B cell (primary cell): ENCODE measurements around the gene RBMS3. TPM values are rescaled to one million over a fixed set of nuclear protein-coding genes. Genes with fewer than 3 reads are reported as not detected.

ENCODE experiments used
- ATAC-seq: fragments of 200-7000 bp; cut with Tn5 transposase; one replicate; pipeline ENCODE4 v1.10.0; 2021; ENCODE audit warnings: low read depth, mild to moderate bottlenecking, moderate number of reproducible peaks, moderate library complexity
- CTCF ChIA-PET: fragments of 350-600 bp; sonication (Branson Sonifier 250); formaldehyde crosslinking; loops from one replicate; lab custom pipeline; 2021; ENCODE audit warnings: antibody characterized with exemption, inconsistent platforms; lab: Charles Lee
- POLR2A ChIA-PET: fragments of 350-600 bp; sonication (Branson Sonifier 250); formaldehyde crosslinking; loops from one replicate; lab custom pipeline; 2021; ENCODE audit warnings: antibody characterized with exemption; lab: Charles Lee
- DNase-seq: peaks from one replicate; pipeline ENCODE4 v3.0.0; 2013
- H2AFZ ChIP-seq: 2 replicates; pipeline ENCODE4 v1.6.1; 2012; ENCODE audit warnings: mild to moderate bottlenecking, low read depth, low read length; ENCODE audit not compliant: insufficient read depth, poor library complexity, severe bottlenecking
- H3K27ac ChIP-seq, 2 donors: 1 replicate in 1 of 2; 2 replicates in 1 of 2; pipeline ENCODE4 v1.5.1; 2012 to 2013; ENCODE audit warnings: low read length in 2 of 2, mild to moderate bottlenecking in 2 of 2, moderate library complexity in 1 of 2
- H3K27me3 ChIP-seq, 4 experiments: fragments of 200-600 bp in 1 of 4; sonication (generic) in 1 of 4; replicated peaks in 1 of 4; 1 replicate in 2 of 4; 2 replicates in 2 of 4; pipeline versions ENCODE4 v1.6.1 to v1.7.0; 2013 to 2016; ENCODE audit warnings: low read length in 3 of 4, mild to moderate bottlenecking in 2 of 4, mixed read lengths in 1 of 4, moderate library complexity in 1 of 4; ENCODE audit not compliant: insufficient read depth in 4 of 4, control insufficient read depth in 3 of 4; ENCODE audit errors: control extremely low read depth in 1 of 4
- H3K36me3 ChIP-seq, 2 experiments: replicated peaks in 1 of 2; 1 replicate in 1 of 2; 2 replicates in 1 of 2; pipeline versions ENCODE4 v1.6.1 to v1.7.1; 2013; ENCODE audit warnings: low read length in 1 of 2; ENCODE audit not compliant: insufficient read depth in 2 of 2, control insufficient read depth in 1 of 2; ENCODE audit errors: control extremely low read depth in 1 of 2, extremely low read depth in 1 of 2
- H3K4me1 ChIP-seq, 2 donors: fragments of 200-600 bp in 1 of 2; sonication (generic) in 1 of 2; 1 replicate in 1 of 2; 2 replicates in 1 of 2; pipeline versions ENCODE4 v1.5.1 to v1.6.1; 2013 to 2017; ENCODE audit warnings: low read length in 2 of 2; ENCODE audit not compliant: control insufficient read depth in 2 of 2, insufficient read depth in 2 of 2
- H3K4me2 ChIP-seq: replicated peaks from 2 replicates; pipeline ENCODE3; 2012; ENCODE audit warnings: mild to moderate bottlenecking, low read depth, low read length; ENCODE audit not compliant: poor library complexity, severe bottlenecking
- H3K4me3 ChIP-seq, 5 experiments: fragments of 200-600 bp in 1 of 5; sonication (generic) in 1 of 5; 1 replicate in 3 of 5; 2 replicates in 2 of 5; pipeline versions ENCODE4 v1.5.1 to v1.7.0; 2011 to 2016; ENCODE audit warnings: low read length in 4 of 5, mild to moderate bottlenecking in 4 of 5, low read depth in 2 of 5, control low read depth in 1 of 5, moderate library complexity in 1 of 5; ENCODE audit not compliant: insufficient read depth in 1 of 5; ENCODE audit errors: control extremely low read depth in 1 of 5, extremely low read depth in 1 of 5
- H3K79me2 ChIP-seq: fragments of 200-600 bp; sonication (generic); one replicate; pipeline ENCODE4 v1.6.0; 2016; ENCODE audit warnings: low read length; ENCODE audit not compliant: control insufficient read depth, insufficient read depth
- H3K9ac ChIP-seq: fragments of 200-600 bp; sonication (generic); 2 replicates; pipeline ENCODE4 v1.6.1; 2017; ENCODE audit warnings: mild to moderate bottlenecking, low read length, moderate library complexity
- H3K9me3 ChIP-seq, 3 donors: one replicate each; pipeline versions ENCODE4 v1.6.1 to v1.7.1; 2013; ENCODE audit warnings: low read length in 2 of 3; ENCODE audit not compliant: control insufficient read depth in 2 of 3, insufficient read depth in 1 of 3; ENCODE audit errors: control extremely low read depth in 1 of 3
- H4K20me1 ChIP-seq: 2 replicates; pipeline ENCODE4 v1.6.0; 2012; ENCODE audit warnings: mild to moderate bottlenecking, low read length; ENCODE audit not compliant: insufficient read depth, control insufficient read depth, poor library complexity, severe bottlenecking
- H3K27ac Mint-ChIP-seq: one replicate; pipeline ENCODE4 v1.8.0; 2021; ENCODE audit warnings: mixed read lengths
- H3K27me3 Mint-ChIP-seq: one replicate; pipeline ENCODE4 v1.8.0; 2021; ENCODE audit warnings: mixed read lengths
- H3K4me1 Mint-ChIP-seq: one replicate; pipeline ENCODE4 v1.8.0; 2021; ENCODE audit warnings: mixed read lengths
- H3K4me3 Mint-ChIP-seq: one replicate; pipeline ENCODE4 v1.8.0; 2021; ENCODE audit warnings: mixed read lengths
- H3K9me3 Mint-ChIP-seq: one replicate; pipeline ENCODE4 v1.8.0; 2022; ENCODE audit warnings: mixed read lengths; ENCODE audit not compliant: insufficient read depth
- CTCF ChIP-seq: fragments of 200-600 bp; IDR thresholded peaks from one replicate; pipeline ENCODE4 v1.8.0; 2022; ENCODE audit warnings: antibody characterized with exemption, mild to moderate bottlenecking
- EZH2 ChIP-seq: IDR thresholded peaks from 2 replicates; pipeline ENCODE4 v1.6.1; 2012; ENCODE audit warnings: borderline replicate concordance, low read depth, mild to moderate bottlenecking, moderate library complexity, low read length; ENCODE audit not compliant: insufficient read depth, poor library complexity, severe bottlenecking
- WGBS: methylation state at CpG from one replicate; pipeline ENCODE4 v1.1.5; 2013; ENCODE audit warnings: missing lambda C conversion rate; ENCODE audit not compliant: insufficient coverage; 5-methylcytosine and 5-hydroxymethylcytosine counted together
- intact Hi-C: fragments of 100-400 bp; cut with micrococcal nuclease; formaldehyde crosslinking; loops from one replicate; pipeline ENCODE4 v1.10.0; 2022
- polyA plus RNA-seq: library from polyadenylated mRNA; depleted of rRNA; stranded (reverse); fragments of >200 nt; gene quantifications from 2 replicates; pipeline ENCODE4 v1.2.3, GENCODE V29; 2012
- total RNA-seq, 2 donors: library from RNA; stranded (reverse); fragments of 120-200 nt in 1 of 2; gene quantifications; 1 replicate in 1 of 2; 2 replicates in 1 of 2; pipeline versions ENCODE4 v1.2.3 to v1.2.4, GENCODE V29; 2013 to 2022

The RBMS3 gene
- total and polyA plus RNA-seq, 2 donors (not counting 1 experiment from before 2014, with no cell fraction given), result not detected

- no peak for ATAC-seq
- WGBS, result 77% methylated on average over 1 of the region's 3 CpGs
- no peak overlapping the region for H3K4me3 Mint-ChIP-seq
- Histone ChIP-seq H3K27ac (no peak overlapping the region), H3K79me2 (no peaks in the 10 kb centered on the region), H4K20me1 (no peaks in the 10 kb centered on the region), H3K36me3 (no peaks in the 10 kb centered on the region), H3K9me3 (no peaks in the 10 kb centered on the region), H3K4me3 (no peak overlapping the region), H3K9ac (no peak overlapping the region), H3K4me1 (no peaks in the 10 kb centered on the region), H2AFZ (no peak overlapping the region), H3K4me2 (no peak overlapping the region), H3K27me3 (no peaks in the 10 kb centered on the region)
- no peaks in the 10 kb centered on the region for H3K9me3 Mint-ChIP-seq
- intact Hi-C loops, result no loop called here
- ChIA-PET POLR2A (no interaction called here), CTCF (no interaction called here)
- DNase-seq, result no peak
- TF ChIP-seq CTCF (no peak), EZH2 (no peak)
- no peak overlapping the region for H3K27ac Mint-ChIP-seq
- no peaks in the 10 kb centered on the region for H3K4me1 Mint-ChIP-seq
- no peaks in the 10 kb centered on the region for H3K27me3 Mint-ChIP-seq
These were observed 22.7 kb upstream of the RBMS3 start for GRCh38 chr3:29258161-29258560.

GRCh38 chr3:29261119-29261518, 19.8 kb upstream of the RBMS3 start:
- Histone ChIP-seq H2AFZ (no peak overlapping the region), H3K4me3 (no peak overlapping the region), H3K9ac (no peak overlapping the region), H3K9me3 (no peaks in the 10 kb centered on the region), H4K20me1 (no peaks in the 10 kb centered on the region), H3K4me1 (no peaks in the 10 kb centered on the region), H3K27ac (no peak overlapping the region), H3K27me3 (no peaks in the 10 kb centered on the region), H3K36me3 (no peaks in the 10 kb centered on the region), H3K79me2 (no peaks in the 10 kb centered on the region), H3K4me2 (no peak overlapping the region)
- Mint-ChIP-seq H3K4me1 (no peaks in the 10 kb centered on the region), H3K27ac (no peak overlapping the region), H3K9me3 (no peaks in the 10 kb centered on the region), H3K4me3 (no peak overlapping the region), H3K27me3 (no peaks in the 10 kb centered on the region)
- no peak for ATAC-seq
- intact Hi-C loops, result no loop called here
- no peak for DNase-seq
- POLR2A ChIA-PET, result no interaction called here
- TF ChIP-seq EZH2, result no peak
- no peak for TF ChIP-seq CTCF
- WGBS, result 94% methylated on average over 2 of the region's 2 CpGs
- CTCF ChIA-PET, result no interaction called here
